SK-N-MC (cell line): Measurements from ENCODE around the gene MAP1A.

Experiments used
- DNase-seq: peaks from one replicate; pipeline ENCODE4 v3.0.0-alpha.2; 2011; ENCODE audit warnings: low read depth, low spot score
- H3K27ac ChIP-seq: fragments of 200-600 bp; sonication (generic); 2 replicates; pipeline ENCODE4 v1.5.1; 2016; ENCODE audit warnings: mixed run types
- H3K36me3 ChIP-seq: fragments of 200-600 bp; sonication (generic); 2 replicates; pipeline ENCODE4 v1.6.1; 2017; ENCODE audit warnings: antibody characterized with exemption, low read length, mixed read lengths; ENCODE audit not compliant: insufficient read depth
- H3K4me3 ChIP-seq: fragments of 200-600 bp; sonication (generic); 2 replicates; pipeline ENCODE4 v1.5.1; 2016
- H3K9ac ChIP-seq: fragments of 200-600 bp; sonication (generic); 2 replicates; pipeline ENCODE4 v1.8.0; 2017; ENCODE audit warnings: mixed run types, mixed read lengths; ENCODE audit not compliant: insufficient read length
- H3K9me3 ChIP-seq: fragments of 200-600 bp; sonication (generic); 2 replicates; pipeline ENCODE4 v1.6.1; 2017; ENCODE audit warnings: low read depth, mild to moderate bottlenecking, antibody characterized with exemption, low read length, moderate library complexity, mixed read lengths
- EZH2 ChIP-seq: fragments of 200-600 bp; sonication (generic); IDR thresholded peaks from one replicate; pipeline ENCODE4 v1.6.1; 2017; ENCODE audit warnings: antibody characterized with exemption
- FOXP2 ChIP-seq: optimal IDR thresholded peaks from 2 replicates; pipeline ENCODE3; 2011; ENCODE audit warnings: mild to moderate bottlenecking, moderate library complexity; ENCODE audit not compliant: insufficient read depth; ENCODE audit errors: extremely low read length, control extremely low read depth
- POLR2AphosphoS5 ChIP-seq: IDR thresholded peaks from 2 replicates; pipeline ENCODE4 v1.6.1; 2012; ENCODE audit warnings: mild to moderate bottlenecking, low read depth, low read length, borderline replicate concordance

The MAP1A gene

GRCh38 chr15:43517354-43518196 is at the start of gene MAP1A:
Gene MAP1A (plus strand): TSS chr15:43517608. CDS start chr15:43521474, 3,866 bp downstream.
- TF ChIP-seq POLR2AphosphoS5, result peak; percentile 52; the same call in 1 of the 2 replicates
- TF ChIP-seq EZH2, result no peak
- H3K4me3 ChIP-seq, result peak within 1 kb of the TSS; percentile 94
- H3K9ac ChIP-seq, result peak within 1 kb of the TSS; percentile 73
- H3K9me3 ChIP-seq, result no peaks in the 10 kb centered on the region
- peak within 1 kb of the TSS; percentile 62; the same call in 1 of the 2 replicates for H3K27ac ChIP-seq
- peaks cover 26% of the 10 kb centered on the region for H3K36me3 ChIP-seq
- no peak for DNase-seq

DNA sequence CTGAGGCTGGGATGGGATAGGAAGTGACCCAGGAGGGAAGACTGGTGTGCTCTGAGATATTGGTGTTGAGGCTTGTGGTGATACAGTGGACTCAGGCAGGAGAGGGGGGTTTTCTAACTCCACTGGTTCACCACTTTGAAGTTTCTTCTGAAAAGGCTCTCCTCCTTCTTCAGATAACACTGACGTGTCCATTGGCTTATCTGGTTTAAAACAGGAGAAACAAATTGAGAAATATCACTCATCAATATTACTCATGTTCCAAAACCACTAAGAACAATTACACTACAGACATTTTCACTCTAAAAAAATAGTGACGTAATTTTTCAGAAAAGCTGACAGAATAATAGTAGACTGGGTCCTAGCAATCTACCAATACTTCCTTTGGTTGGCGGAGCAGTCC is 47.5 kb upstream of the MAP1A start:
- Histone ChIP-seq H3K4me3 (no peak overlapping the region), H3K9ac (no peak overlapping the region), H3K36me3 (peaks cover 83% of the 10 kb centered on the region), H3K9me3 (no peaks in the 10 kb centered on the region), H3K27ac (no peak overlapping the region)
- TF ChIP-seq EZH2 (no peak), POLR2AphosphoS5 (no peak), FOXP2 (no peak)
- DNase-seq, result no peak

DNA sequence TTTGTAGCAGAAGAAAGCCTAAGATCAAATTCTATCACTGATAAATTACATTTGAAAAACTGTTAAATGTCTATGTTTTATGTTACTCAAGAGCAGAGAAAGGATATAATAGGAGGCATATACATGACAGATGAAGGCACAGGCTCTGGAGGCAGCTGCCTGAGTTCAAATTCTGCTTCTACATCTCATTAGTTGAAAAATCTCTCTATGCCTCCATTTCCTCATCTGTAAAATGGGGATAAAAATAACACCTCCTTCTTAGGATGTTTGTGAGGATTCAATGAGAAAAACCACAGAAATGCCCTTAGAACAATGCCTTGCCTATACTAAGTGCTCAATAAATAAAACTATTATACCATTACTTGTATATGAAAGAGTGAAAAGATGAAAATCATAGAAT is 45.4 kb upstream of the MAP1A start:
- DNase-seq, result no peak
- no peak overlapping the region for H3K9ac ChIP-seq
- H3K27ac ChIP-seq, result no peak overlapping the region
- no peak overlapping the region for H3K4me3 ChIP-seq
- TF ChIP-seq POLR2AphosphoS5, result no peak
- TF ChIP-seq EZH2, result no peak
- TF ChIP-seq FOXP2, result no peak
- no peaks in the 10 kb centered on the region for H3K9me3 ChIP-seq
- peaks cover 86% of the 10 kb centered on the region for H3K36me3 ChIP-seq

- Histone ChIP-seq H3K9ac (no peak overlapping the region), H3K9me3 (no peaks in the 10 kb centered on the region), H3K27ac (no peak overlapping the region), H3K36me3 (peaks cover 86% of the 10 kb centered on the region), H3K4me3 (no peak overlapping the region)
- DNase-seq, result no peak
- TF ChIP-seq EZH2, result no peak
- no peak for TF ChIP-seq FOXP2
- TF ChIP-seq POLR2AphosphoS5, result no peak
Observed at GRCh38 chr15:43473885-43474284, 43.5 kb upstream of the MAP1A start.

GRCh38 chr15:43483297-43484128 is 33.9 kb upstream of the MAP1A start:
- Histone ChIP-seq H3K9me3 (no peaks in the 10 kb centered on the region), H3K27ac (no peak overlapping the region), H3K9ac (no peak overlapping the region), H3K36me3 (peaks cover 63% of the 10 kb centered on the region), H3K4me3 (no peak overlapping the region)
- no peak for TF ChIP-seq FOXP2
- no peak for TF ChIP-seq POLR2AphosphoS5
- no peak for TF ChIP-seq EZH2
- DNase-seq, result no peak

GRCh38 chr15:43484455-43484854 is 33.0 kb upstream of the MAP1A start:
- Histone ChIP-seq H3K9ac (no peak overlapping the region), H3K27ac (no peak overlapping the region), H3K9me3 (no peaks in the 10 kb centered on the region), H3K4me3 (no peak overlapping the region), H3K36me3 (peaks cover 63% of the 10 kb centered on the region)
- no peak for TF ChIP-seq EZH2
- no peak for TF ChIP-seq FOXP2
- TF ChIP-seq POLR2AphosphoS5, result no peak
- no peak for DNase-seq

DNA sequence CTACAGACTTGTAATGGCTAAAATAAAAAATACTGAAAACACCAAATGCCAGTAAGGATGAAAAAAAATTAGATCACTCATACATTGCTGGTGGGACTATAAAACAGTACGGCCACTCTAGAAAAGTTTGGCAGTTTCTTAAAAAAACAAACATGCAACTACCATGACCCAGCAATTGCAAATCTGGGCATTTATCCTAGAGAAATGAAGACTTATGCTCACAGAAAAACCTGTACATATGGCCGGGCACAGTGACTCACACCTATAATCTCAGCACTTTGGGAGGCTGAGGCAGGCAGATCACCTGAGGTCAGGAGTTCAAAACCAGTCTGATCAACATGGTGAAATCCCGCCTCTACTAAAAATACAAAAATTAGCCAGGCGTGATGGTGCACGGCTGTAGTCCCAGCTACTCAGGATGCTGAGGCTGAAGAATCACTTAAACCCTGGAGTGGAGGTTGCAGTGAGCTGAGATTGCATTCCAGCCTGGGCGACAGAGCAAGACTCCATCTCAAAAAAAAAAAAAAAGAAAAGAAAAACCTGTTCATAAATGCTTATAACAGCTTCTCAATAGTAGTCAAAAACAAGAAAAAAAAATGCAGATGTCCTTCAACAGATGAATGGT is 30.0 kb upstream of the MAP1A start:
- Histone ChIP-seq H3K4me3 (no peak overlapping the region), H3K9ac (no peak overlapping the region), H3K27ac (no peak overlapping the region), H3K9me3 (no peaks in the 10 kb centered on the region), H3K36me3 (peaks cover 70% of the 10 kb centered on the region)
- TF ChIP-seq FOXP2 (no peak), POLR2AphosphoS5 (no peak)
- DNase-seq, result no peak

GRCh38 chr15:43488790-43489189 is 28.6 kb upstream of the MAP1A start:
- Histone ChIP-seq H3K4me3 (no peak overlapping the region), H3K36me3 (peaks cover 66% of the 10 kb centered on the region), H3K27ac (no peak overlapping the region), H3K9me3 (no peaks in the 10 kb centered on the region), H3K9ac (no peak overlapping the region)
- no peak for DNase-seq
- TF ChIP-seq EZH2, result no peak
- no peak for TF ChIP-seq FOXP2
